GM12872 (cell line): ENCODE results near the gene SDK1.

Source experiments
- TF ChIP-seq, protein P1 (sequence below): IDR thresholded peaks from 3 replicates; pipeline ENCODE4 v1.5.1; 2011; ENCODE audit warnings: low read depth, mild to moderate bottlenecking, low read length, moderate library complexity; ENCODE audit not compliant: insufficient read depth

The SDK1 gene

DNA sequence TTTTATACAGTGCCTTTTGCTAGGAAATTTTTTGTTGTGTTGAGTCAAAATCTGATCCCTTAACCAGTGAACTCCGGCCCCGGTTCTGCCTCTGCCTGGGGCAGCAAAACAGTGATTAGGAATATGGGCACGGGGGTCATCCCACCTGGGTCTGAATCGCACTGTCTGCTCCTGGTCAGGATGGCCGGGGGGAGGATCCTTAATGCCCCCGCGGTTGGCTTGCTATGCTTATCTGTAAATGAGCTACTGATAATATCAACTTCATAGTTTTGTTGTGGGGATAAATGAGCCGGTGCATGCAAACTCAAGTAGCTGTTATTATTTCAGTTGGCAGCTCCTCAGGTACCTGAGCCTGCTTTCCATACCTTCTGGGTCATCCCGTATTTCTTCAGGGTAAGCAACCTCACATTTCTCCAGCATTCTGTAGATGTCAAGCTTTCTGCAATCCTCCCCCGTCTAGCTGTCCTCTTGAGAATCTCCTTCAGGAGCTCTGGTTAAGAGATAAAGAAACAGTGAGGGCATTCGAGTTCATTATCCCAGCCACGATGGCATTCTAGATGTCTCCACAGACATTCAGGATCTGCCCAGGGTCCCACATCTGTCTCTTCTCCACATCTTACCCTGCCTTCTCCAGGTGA, 592.2 kb downstream of the SDK1 start:
- TF ChIP-seq, protein P1, sequence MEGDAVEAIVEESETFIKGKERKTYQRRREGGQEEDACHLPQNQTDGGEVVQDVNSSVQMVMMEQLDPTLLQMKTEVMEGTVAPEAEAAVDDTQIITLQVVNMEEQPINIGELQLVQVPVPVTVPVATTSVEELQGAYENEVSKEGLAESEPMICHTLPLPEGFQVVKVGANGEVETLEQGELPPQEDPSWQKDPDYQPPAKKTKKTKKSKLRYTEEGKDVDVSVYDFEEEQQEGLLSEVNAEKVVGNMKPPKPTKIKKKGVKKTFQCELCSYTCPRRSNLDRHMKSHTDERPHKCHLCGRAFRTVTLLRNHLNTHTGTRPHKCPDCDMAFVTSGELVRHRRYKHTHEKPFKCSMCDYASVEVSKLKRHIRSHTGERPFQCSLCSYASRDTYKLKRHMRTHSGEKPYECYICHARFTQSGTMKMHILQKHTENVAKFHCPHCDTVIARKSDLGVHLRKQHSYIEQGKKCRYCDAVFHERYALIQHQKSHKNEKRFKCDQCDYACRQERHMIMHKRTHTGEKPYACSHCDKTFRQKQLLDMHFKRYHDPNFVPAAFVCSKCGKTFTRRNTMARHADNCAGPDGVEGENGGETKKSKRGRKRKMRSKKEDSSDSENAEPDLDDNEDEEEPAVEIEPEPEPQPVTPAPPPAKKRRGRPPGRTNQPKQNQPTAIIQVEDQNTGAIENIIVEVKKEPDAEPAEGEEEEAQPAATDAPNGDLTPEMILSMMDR, result no peak

DNA sequence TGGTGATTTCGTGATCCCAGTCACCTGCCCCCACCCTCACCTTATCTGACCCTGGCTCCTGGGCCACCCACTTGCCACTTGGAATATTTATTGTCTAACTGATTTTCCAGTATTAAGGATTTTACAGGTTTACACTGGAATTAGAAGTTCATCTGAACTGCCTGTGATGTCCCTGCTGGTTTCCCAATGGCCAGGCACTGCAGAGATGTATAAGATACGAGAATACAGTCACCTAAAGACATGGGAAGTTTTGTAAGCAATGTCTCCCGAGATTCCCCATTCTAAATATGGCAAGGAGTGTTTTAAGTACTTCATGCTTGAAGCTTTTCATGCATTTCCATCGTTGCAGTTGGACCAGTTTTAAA, 592.7 kb downstream of the SDK1 start:
- TF ChIP-seq, protein P1, result no peak

DNA sequence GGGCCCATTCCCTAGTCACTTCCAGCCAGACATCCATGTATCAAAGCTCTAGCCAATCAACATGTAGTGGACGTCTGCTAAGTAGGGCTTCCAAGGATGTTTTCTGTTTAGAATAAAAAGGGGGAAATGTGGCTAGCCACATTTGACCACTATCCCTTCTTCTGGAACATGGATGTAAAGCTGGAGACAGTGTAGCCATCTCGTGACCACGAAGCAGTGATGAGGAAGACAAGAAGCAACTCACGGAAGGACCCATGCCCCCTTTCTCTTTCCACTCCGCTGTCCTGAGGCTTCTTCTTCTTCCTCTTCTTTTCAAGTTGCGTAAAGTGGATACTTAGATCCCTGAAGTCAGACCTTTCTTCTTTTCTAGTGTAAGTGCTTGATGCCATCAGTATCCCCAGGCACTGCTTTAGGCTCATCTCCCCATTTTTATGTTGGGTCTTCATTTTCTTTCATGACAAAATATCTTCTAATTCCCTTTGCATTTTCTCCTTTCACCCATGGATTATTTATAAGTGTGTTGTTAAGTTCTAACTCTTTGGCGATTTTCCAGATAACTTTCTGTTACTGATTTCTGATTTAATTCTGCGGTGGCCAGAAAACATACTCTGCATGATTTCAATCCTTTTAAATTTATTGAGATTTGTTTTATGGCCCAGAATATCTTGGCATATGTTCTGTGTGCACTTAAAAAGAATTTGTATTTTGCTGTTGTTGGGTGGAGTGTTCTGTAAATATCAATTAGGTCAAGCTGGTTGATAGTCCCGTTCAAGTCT, 594.5 kb downstream of the SDK1 start:
- TF ChIP-seq, protein P1, result no peak

DNA sequence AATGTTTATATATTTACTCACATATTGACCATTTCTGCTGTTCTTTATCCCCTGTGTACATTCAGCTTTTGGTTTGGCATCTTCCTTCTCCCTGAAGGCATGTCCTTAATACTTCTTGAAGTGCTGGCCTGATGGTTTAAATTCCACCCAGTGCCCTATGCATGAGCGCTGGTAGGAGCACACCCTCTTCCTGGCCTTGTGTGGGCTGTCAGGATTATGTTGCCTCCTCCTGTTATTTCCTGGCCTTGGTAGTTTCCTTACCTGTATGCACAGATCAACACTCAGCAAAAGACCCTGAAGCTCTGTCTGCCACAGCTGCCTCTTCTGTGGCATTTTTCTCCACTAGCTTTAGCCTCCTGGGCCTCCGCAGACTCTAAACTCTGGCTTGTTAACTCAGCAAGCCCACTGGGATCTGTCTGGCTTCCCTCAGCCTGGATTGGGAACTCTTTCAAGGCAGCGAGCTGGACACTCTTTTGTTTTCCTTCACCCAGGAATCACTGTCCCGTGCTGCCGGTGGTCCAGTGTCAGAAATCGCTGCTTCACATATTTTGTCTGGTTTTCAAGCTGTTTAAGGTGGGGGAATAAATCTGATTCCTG, 595.2 kb downstream of the SDK1 start:
- TF ChIP-seq, protein P1, result no peak

DNA sequence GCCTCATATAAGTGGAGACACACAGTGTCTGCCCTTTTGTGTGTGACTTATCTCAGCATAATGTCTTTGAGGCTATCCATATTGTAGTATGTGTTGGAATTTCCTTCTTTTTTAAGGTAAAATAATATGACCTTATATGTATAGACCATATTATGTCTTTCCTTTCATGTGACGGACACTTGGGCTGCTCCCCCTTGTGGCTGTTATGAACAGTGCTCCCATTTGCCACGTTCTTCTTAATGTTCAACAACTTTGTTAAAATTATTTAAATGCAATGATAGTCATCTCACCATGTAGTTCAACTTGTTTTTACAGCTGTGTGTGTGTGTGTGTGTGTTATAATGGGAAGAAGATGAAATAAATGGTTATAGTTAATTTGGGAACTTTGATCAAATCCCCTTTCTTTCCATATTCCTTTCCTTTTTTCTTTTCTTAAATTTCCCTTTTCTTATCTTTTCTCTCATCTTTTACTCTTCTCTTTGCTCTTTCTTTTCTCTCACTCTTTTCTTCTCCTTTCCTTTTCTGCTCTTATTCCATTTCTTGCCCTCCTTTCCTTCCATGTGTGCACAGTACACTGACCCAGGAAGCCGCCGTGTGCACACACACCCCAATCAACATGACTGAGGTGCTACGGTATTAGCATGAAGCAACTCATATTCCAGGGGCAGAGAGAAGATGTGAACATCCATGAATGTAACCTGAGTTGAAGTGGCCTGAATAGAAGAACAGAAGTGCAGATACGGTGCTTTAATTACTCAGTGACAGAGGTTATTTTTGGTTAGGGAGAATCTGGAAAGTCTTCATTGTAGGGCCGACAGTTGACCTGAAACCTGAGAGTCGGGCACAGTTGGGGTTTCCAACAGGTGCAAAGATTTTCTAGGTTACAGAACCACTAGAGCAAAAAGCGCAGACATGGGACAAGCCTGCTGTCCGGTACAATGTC, 596.6 kb downstream of the SDK1 start:
- TF ChIP-seq, protein P1, result peak; percentile 59

DNA sequence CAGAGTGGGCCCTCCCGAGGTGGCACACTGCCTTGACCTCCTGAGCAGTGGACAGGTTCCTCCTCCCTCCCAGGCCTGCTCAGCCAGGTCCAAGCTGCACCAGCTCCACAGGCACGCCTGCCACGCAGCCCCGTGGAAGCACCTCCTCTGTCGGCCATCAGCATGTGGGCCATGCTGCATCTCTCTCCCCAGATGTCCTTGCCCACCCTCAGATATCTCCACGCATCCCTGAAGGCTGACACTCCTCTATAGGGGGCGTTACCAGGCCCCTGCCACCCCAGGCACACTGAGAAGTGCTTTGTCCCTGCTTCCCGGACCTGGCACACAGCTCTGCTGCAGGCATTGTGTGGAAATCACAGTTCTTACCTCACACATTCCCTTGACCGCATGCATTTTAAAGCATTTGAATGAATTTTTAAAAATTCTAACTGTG, 598.5 kb downstream of the SDK1 start:
- TF ChIP-seq, protein P1, result no peak
